GM19467 (cell line): Measurements from ENCODE around the gene PAPPA.

Source experiments
- ATAC-seq: cut with Tn5 transposase; IDR thresholded peaks from one replicate; pipeline ENCODE4 v1.9.1; 2021; ENCODE audit warnings: mild to moderate bottlenecking, moderate library complexity; ENCODE audit not compliant: unreplicated experiment

Gene PAPPA

GRCh38 chr9:116213693-116214047, 60.1 kb downstream of the PAPPA start:
- ATAC-seq, result no peak

GRCh38 chr9:116218399-116218798, 64.8 kb downstream of the PAPPA start:
- no peak for ATAC-seq

GRCh38 chr9:116219686-116220085, 66.1 kb downstream of the PAPPA start:
- ATAC-seq, result no peak

GRCh38 chr9:116223926-116224325, 70.3 kb downstream of the PAPPA start:
- no peak for ATAC-seq

- no peak for ATAC-seq
Observed at GRCh38 chr9:116230051-116230632, 76.6 kb downstream of the PAPPA start.

- ATAC-seq, result no peak
Observed at GRCh38 chr9:116232424-116233159, 79.0 kb downstream of the PAPPA start.

GRCh38 chr9:116233160-116233530, 79.6 kb downstream of the PAPPA start:
- no peak for ATAC-seq

GRCh38 chr9:116234081-116234480, 80.5 kb downstream of the PAPPA start:
- no peak for ATAC-seq

- ATAC-seq, result no peak
Observed at GRCh38 chr9:116236979-116237378, 83.4 kb downstream of the PAPPA start.

GRCh38 chr9:116237456-116237855, 83.9 kb downstream of the PAPPA start:
- no peak for ATAC-seq

- no peak for ATAC-seq
Observed at GRCh38 chr9:116238225-116238624, 84.6 kb downstream of the PAPPA start.

GRCh38 chr9:116238776-116239340, 85.3 kb downstream of the PAPPA start:
- ATAC-seq, result no peak

GRCh38 chr9:116243708-116244107, 90.1 kb downstream of the PAPPA start:
- no peak for ATAC-seq

- no peak for ATAC-seq
Observed at GRCh38 chr9:116247284-116247683, 93.7 kb downstream of the PAPPA start.

GRCh38 chr9:116247791-116248374, 94.3 kb downstream of the PAPPA start:
- no peak for ATAC-seq

GRCh38 chr9:116250891-116251290, 97.3 kb downstream of the PAPPA start:
- ATAC-seq, result no peak

- ATAC-seq, result no peak
Observed at GRCh38 chr9:116251366-116251765, 97.8 kb downstream of the PAPPA start.

GRCh38 chr9:116260531-116260930, 106.9 kb downstream of the PAPPA start:
- no peak for ATAC-seq

GRCh38 chr9:116262448-116262847, 108.9 kb downstream of the PAPPA start:
- no peak for ATAC-seq

GRCh38 chr9:116264361-116264760, 110.8 kb downstream of the PAPPA start:
- ATAC-seq, result no peak

- no peak for ATAC-seq
Observed at GRCh38 chr9:116267021-116267420, 113.4 kb downstream of the PAPPA start.

- no peak for ATAC-seq
Observed at GRCh38 chr9:116269250-116269649, 115.7 kb downstream of the PAPPA start.
